Mucosa of stomach (tissue), 1 donor: Measurements from ENCODE around the gene NUMB.

ENCODE experiments used
- H3K27me3 ChIP-seq: one replicate; pipeline ENCODE4 v1.7.0; 2013; ENCODE audit warnings: mild to moderate bottlenecking, low read length; ENCODE audit not compliant: control insufficient read depth, insufficient read depth
- H3K36me3 ChIP-seq: one replicate; pipeline ENCODE4 v1.7.0; 2013; ENCODE audit warnings: low read length; ENCODE audit not compliant: control insufficient read depth, insufficient read depth
- H3K4me1 ChIP-seq: one replicate; pipeline ENCODE4 v1.7.0; 2013; ENCODE audit warnings: mild to moderate bottlenecking, low read length; ENCODE audit not compliant: control insufficient read depth, insufficient read depth
- H3K4me3 ChIP-seq: one replicate; pipeline ENCODE4 v1.7.0; 2013; ENCODE audit warnings: low read length
- H3K9ac ChIP-seq: one replicate; pipeline ENCODE4 v1.7.0; 2013; ENCODE audit warnings: mild to moderate bottlenecking, low read length, moderate library complexity
- H3K9me3 ChIP-seq: one replicate; pipeline ENCODE4 v1.7.0; 2013; ENCODE audit warnings: mild to moderate bottlenecking, low read length, moderate library complexity; ENCODE audit not compliant: control insufficient read depth
- donor health status: Pancreatic carcinoma.

The NUMB gene

GRCh38 chr14:73251516-73252215 is 206.7 kb downstream of the NUMB start:
- Histone ChIP-seq H3K27me3 (peaks cover 3% of the 10 kb centered on the region), H3K9ac (no peak overlapping the region), H3K4me3 (no peak overlapping the region), H3K9me3 (no peaks in the 10 kb centered on the region), H3K36me3 (no peaks in the 10 kb centered on the region), H3K4me1 (no peaks in the 10 kb centered on the region)

- no peak overlapping the region for H3K9ac ChIP-seq
- peaks cover 3% of the 10 kb centered on the region for H3K27me3 ChIP-seq
- H3K9me3 ChIP-seq, result no peaks in the 10 kb centered on the region
- no peak overlapping the region for H3K4me3 ChIP-seq
- H3K36me3 ChIP-seq, result no peaks in the 10 kb centered on the region
- H3K4me1 ChIP-seq, result no peaks in the 10 kb centered on the region
These were observed 207.4 kb downstream of the NUMB start for GRCh38 chr14:73250781-73251500.

- Histone ChIP-seq H3K9me3 (no peaks in the 10 kb centered on the region), H3K9ac (no peak overlapping the region), H3K36me3 (no peaks in the 10 kb centered on the region), H3K27me3 (peaks cover 7% of the 10 kb centered on the region), H3K4me3 (no peak overlapping the region), H3K4me1 (no peaks in the 10 kb centered on the region)
These were observed 208.0 kb downstream of the NUMB start for GRCh38 chr14:73250317-73250713.

- no peaks in the 10 kb centered on the region for H3K36me3 ChIP-seq
- H3K27me3 ChIP-seq, result peaks cover 11% of the 10 kb centered on the region
These were observed 208.6 kb downstream of the NUMB start for GRCh38 chr14:73249564-73250316.

GRCh38 chr14:73249108-73249507 is 209.2 kb downstream of the NUMB start:
- Histone ChIP-seq H3K9me3 (no peaks in the 10 kb centered on the region), H3K27me3 (peaks cover 11% of the 10 kb centered on the region), H3K4me3 (no peak overlapping the region), H3K9ac (no peak overlapping the region), H3K36me3 (no peaks in the 10 kb centered on the region), H3K4me1 (no peaks in the 10 kb centered on the region)

More at GRCh38 chr14:73249564-73250316, 208.6 kb downstream of the NUMB start:
- H3K9ac ChIP-seq, result no peak overlapping the region
- no peaks in the 10 kb centered on the region for H3K9me3 ChIP-seq
- no peak overlapping the region for H3K4me3 ChIP-seq
- no peaks in the 10 kb centered on the region for H3K4me1 ChIP-seq

- H3K4me1 ChIP-seq, result no peaks in the 10 kb centered on the region
- peaks cover 11% of the 10 kb centered on the region for H3K27me3 ChIP-seq
- H3K9ac ChIP-seq, result no peak overlapping the region
- no peak overlapping the region for H3K4me3 ChIP-seq
- H3K9me3 ChIP-seq, result no peaks in the 10 kb centered on the region
- H3K36me3 ChIP-seq, result no peaks in the 10 kb centered on the region
These were observed 210.1 kb downstream of the NUMB start for GRCh38 chr14:73248108-73248868.

GRCh38 chr14:73246387-73247150 is 211.8 kb downstream of the NUMB start:
- H3K36me3 ChIP-seq, result no peaks in the 10 kb centered on the region
- H3K4me3 ChIP-seq, result no peak overlapping the region
- H3K9me3 ChIP-seq, result no peaks in the 10 kb centered on the region
- H3K27me3 ChIP-seq, result peaks cover 15% of the 10 kb centered on the region
- H3K9ac ChIP-seq, result peak overlapping the region; percentile 39
- H3K4me1 ChIP-seq, result no peaks in the 10 kb centered on the region

- Histone ChIP-seq H3K36me3 (no peaks in the 10 kb centered on the region), H3K9ac (peak overlapping the region; percentile 39), H3K9me3 (no peaks in the 10 kb centered on the region), H3K4me3 (peak overlapping the region; percentile 14), H3K4me1 (no peaks in the 10 kb centered on the region), H3K27me3 (peaks cover 18% of the 10 kb centered on the region)
These were observed 212.6 kb downstream of the NUMB start for GRCh38 chr14:73245480-73246325.

GRCh38 chr14:73244541-73245290 is 213.6 kb downstream of the NUMB start:
- Histone ChIP-seq H3K4me1 (peaks cover 3% of the 10 kb centered on the region), H3K9ac (no peak overlapping the region), H3K27me3 (peaks cover 25% of the 10 kb centered on the region), H3K36me3 (no peaks in the 10 kb centered on the region), H3K9me3 (no peaks in the 10 kb centered on the region), H3K4me3 (no peak overlapping the region)

- peaks cover 35% of the 10 kb centered on the region for H3K27me3 ChIP-seq
These were observed 214.6 kb downstream of the NUMB start for GRCh38 chr14:73243748-73244147.

More at GRCh38 chr14:73243748-73244147, 214.6 kb downstream of the NUMB start:
- no peaks in the 10 kb centered on the region for H3K36me3 ChIP-seq
- no peaks in the 10 kb centered on the region for H3K9me3 ChIP-seq
- H3K4me3 ChIP-seq, result no peak overlapping the region
- no peak overlapping the region for H3K9ac ChIP-seq
- peaks cover 13% of the 10 kb centered on the region for H3K4me1 ChIP-seq
